ACC112 (cell line): ENCODE results near the gene ZNF32.
"Not testable (repeated sequence)": the region's sequence is repeated elsewhere in the genome, so short reads cannot be mapped to it uniquely, and the experiment has no call there.

ENCODE experiments used
- H2AFZ ChIP-seq: fragments of 200-600 bp; sonication (generic); one replicate; pipeline ENCODE4 v1.6.0; 2017; ENCODE audit warnings: antibody characterized with exemption, low read length; ENCODE audit not compliant: unreplicated experiment
- H3K27ac ChIP-seq: fragments of 200-600 bp; sonication (generic); 2 replicates; pipeline ENCODE4 v1.5.1; 2014; ENCODE audit warnings: low read depth, mild to moderate bottlenecking, antibody characterized with exemption, low read length, moderate library complexity
- H3K27me3 ChIP-seq: fragments of 200-600 bp; sonication (generic); 2 replicates; pipeline ENCODE4 v1.6.1; 2014; ENCODE audit warnings: mild to moderate bottlenecking, antibody characterized with exemption, low read length, moderate library complexity, mixed read lengths; ENCODE audit not compliant: insufficient read depth
- H3K36me3 ChIP-seq: fragments of 200-600 bp; sonication (generic); 2 replicates; pipeline ENCODE4 v1.6.1; 2016; ENCODE audit warnings: mild to moderate bottlenecking, antibody characterized with exemption, low read length, moderate library complexity, mixed read lengths; ENCODE audit not compliant: insufficient read depth
- H3K4me1 ChIP-seq: fragments of 200-600 bp; sonication (generic); one replicate; pipeline ENCODE4 v1.6.1; 2016; ENCODE audit warnings: low read length, mixed read lengths; ENCODE audit not compliant: insufficient read depth, unreplicated experiment, control insufficient read depth
- H3K4me3 ChIP-seq: fragments of 200-600 bp; sonication (generic); 2 replicates; pipeline ENCODE4 v1.5.1; 2014; ENCODE audit warnings: mild to moderate bottlenecking, low read depth, low read length
- H3K79me2 ChIP-seq: fragments of 200-600 bp; sonication (generic); one replicate; pipeline ENCODE4 v1.6.0; 2016; ENCODE audit warnings: low read length; ENCODE audit not compliant: control insufficient read depth, unreplicated experiment, insufficient read depth

The ZNF32 gene

GRCh38 chr10:43635816-43636215 is 12.9 kb downstream of the ZNF32 start:
- not testable (repeated sequence) for H3K4me3 ChIP-seq, H3K79me2 ChIP-seq, H3K36me3 ChIP-seq, H2AFZ ChIP-seq, H3K4me1 ChIP-seq, H3K27me3 ChIP-seq, H3K27ac ChIP-seq

- Histone ChIP-seq H3K79me2 (no peaks in the 10 kb centered on the region), H3K27ac (no peak overlapping the region), H3K4me3 (no peak overlapping the region), H3K4me1 (no peaks in the 10 kb centered on the region), H2AFZ (no peak overlapping the region), H3K36me3 (no peaks in the 10 kb centered on the region), H3K27me3 (no peaks in the 10 kb centered on the region)
These were observed 19.7 kb downstream of the ZNF32 start for GRCh38 chr10:43628956-43629355.

- Histone ChIP-seq H3K36me3 (no peaks in the 10 kb centered on the region), H3K27ac (no peak overlapping the region), H3K27me3 (no peaks in the 10 kb centered on the region), H3K4me1 (no peaks in the 10 kb centered on the region), H3K4me3 (no peak overlapping the region), H3K79me2 (no peaks in the 10 kb centered on the region), H2AFZ (no peak overlapping the region)
These were observed 20.7 kb downstream of the ZNF32 start for GRCh38 chr10:43627942-43628341.

GRCh38 chr10:43623351-43623750 is 25.3 kb downstream of the ZNF32 start:
- no peaks in the 10 kb centered on the region for H3K27me3 ChIP-seq
- peak overlapping the region; percentile 16; the same call in 1 of the 2 replicates for H3K27ac ChIP-seq
- peak overlapping the region; percentile 72 for H3K4me3 ChIP-seq
- H3K4me1 ChIP-seq, result no peaks in the 10 kb centered on the region
- H2AFZ ChIP-seq, result peak overlapping the region; percentile 40
- H3K36me3 ChIP-seq, result no peaks in the 10 kb centered on the region
- H3K79me2 ChIP-seq, result no peaks in the 10 kb centered on the region

- Histone ChIP-seq H3K4me1 (no peaks in the 10 kb centered on the region), H2AFZ (no peak overlapping the region), H3K36me3 (peaks cover 10% of the 10 kb centered on the region), H3K27me3 (no peaks in the 10 kb centered on the region), H3K79me2 (no peaks in the 10 kb centered on the region), H3K4me3 (0 out of 2 replicates have a peak overlapping the region, but pooled peaks have one; percentile 72), H3K27ac (no peak overlapping the region)
These were observed 26.6 kb downstream of the ZNF32 start for GRCh38 chr10:43622038-43622437.

- no peak overlapping the region for H3K27ac ChIP-seq
- peaks cover 29% of the 10 kb centered on the region for H3K36me3 ChIP-seq
- no peak overlapping the region for H3K4me3 ChIP-seq
- H3K27me3 ChIP-seq, result no peaks in the 10 kb centered on the region
- no peaks in the 10 kb centered on the region for H3K79me2 ChIP-seq
- H2AFZ ChIP-seq, result no peak overlapping the region
- no peaks in the 10 kb centered on the region for H3K4me1 ChIP-seq
These were observed 29.3 kb downstream of the ZNF32 start for GRCh38 chr10:43619368-43619767.

- Histone ChIP-seq H3K4me1 (peaks cover 22% of the 10 kb centered on the region), H3K36me3 (peaks cover 32% of the 10 kb centered on the region), H3K4me3 (no peak overlapping the region), H3K27me3 (no peaks in the 10 kb centered on the region), H3K79me2 (no peaks in the 10 kb centered on the region), H3K27ac (no peak overlapping the region), H2AFZ (no peak overlapping the region)
These were observed 31.8 kb downstream of the ZNF32 start for GRCh38 chr10:43616697-43617370.

GRCh38 chr10:43610636-43611035 is 38.0 kb downstream of the ZNF32 start:
- Histone ChIP-seq H3K36me3 (peaks cover 16% of the 10 kb centered on the region), H3K27me3 (no peaks in the 10 kb centered on the region), H2AFZ (no peak overlapping the region), H3K79me2 (peaks cover 6% of the 10 kb centered on the region), H3K27ac (peak overlapping the region; percentile 64), H3K4me1 (peaks cover 38% of the 10 kb centered on the region), H3K4me3 (peak overlapping the region; percentile 4; the same call in 1 of the 2 replicates)

- Histone ChIP-seq H3K27me3 (no peaks in the 10 kb centered on the region), H3K79me2 (peaks cover 6% of the 10 kb centered on the region), H2AFZ (peak overlapping the region; percentile 77), H3K4me1 (peaks cover 18% of the 10 kb centered on the region), H3K4me3 (peak overlapping the region; percentile 91), H3K36me3 (peaks cover 8% of the 10 kb centered on the region; the same call in 1 of the 2 replicates), H3K27ac (0 out of 2 replicates have a peak overlapping the region, but pooled peaks have one; percentile 28)
These were observed 41.5 kb downstream of the ZNF32 start for GRCh38 chr10:43607199-43607573.

GRCh38 chr10:43606323-43607198 is 42.1 kb downstream of the ZNF32 start, which contains the start of gene ZNF485:
TSS of gene ZNF485 (plus strand) at chr10:43606438. CDS start at chr10:43607051, 613 bp downstream.
- Histone ChIP-seq H3K27ac (peak within 1 kb of the TSS; percentile 28; the same call in 1 of the 2 replicates), H3K4me3 (peak within 1 kb of the TSS; percentile 91), H3K79me2 (peaks cover 6% of the 10 kb centered on the region), H3K27me3 (no peaks in the 10 kb centered on the region), H2AFZ (peak within 1 kb of the TSS; percentile 77), H3K36me3 (peaks cover 8% of the 10 kb centered on the region; the same call in 1 of the 2 replicates), H3K4me1 (peaks cover 16% of the 10 kb centered on the region)
